ENCODE results near the gene TNP1.

TNP1 gene

DNA sequence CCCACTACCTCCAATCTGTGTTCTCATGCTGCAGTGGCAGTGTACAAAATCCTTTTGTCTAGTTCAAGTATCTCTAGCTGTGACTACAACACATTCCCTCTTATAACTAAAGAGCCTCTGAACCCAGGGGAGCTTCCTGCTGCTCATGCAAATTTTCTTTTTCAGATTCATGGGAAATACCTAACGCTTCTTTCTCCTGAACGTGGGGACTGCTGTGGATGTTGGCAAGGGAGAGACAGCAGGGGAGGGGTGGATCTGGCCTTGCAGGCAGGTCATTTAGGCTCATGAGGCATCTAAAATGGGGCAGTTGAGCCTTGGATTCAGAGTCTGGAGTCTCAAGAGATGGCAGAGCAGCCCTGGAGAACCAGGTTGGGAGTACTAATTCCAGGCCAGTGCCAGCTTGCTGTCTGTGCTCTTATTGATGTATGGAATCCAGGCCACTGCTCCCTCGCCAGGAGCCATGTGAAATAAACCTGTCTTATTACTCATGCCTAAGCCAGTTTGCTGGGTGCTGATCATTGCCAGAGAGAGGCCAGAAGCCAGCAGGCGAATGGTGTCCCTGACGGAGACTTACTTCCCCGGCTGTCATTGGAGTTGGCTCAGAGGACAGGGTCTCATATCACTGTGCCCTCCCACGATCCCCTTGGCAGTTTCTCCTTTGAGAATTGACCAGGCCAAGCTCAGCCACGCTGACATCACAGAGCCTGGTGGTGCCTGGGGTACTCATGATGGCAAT is 29.2 kb upstream of the TNP1 start:
- no peak overlapping the region for H3K27ac ChIP-seq (ENCODE audit: low read depth, low read length)
- no peak overlapping the region for H2AFZ ChIP-seq (ENCODE audit: low read length, unreplicated experiment)

DNA sequence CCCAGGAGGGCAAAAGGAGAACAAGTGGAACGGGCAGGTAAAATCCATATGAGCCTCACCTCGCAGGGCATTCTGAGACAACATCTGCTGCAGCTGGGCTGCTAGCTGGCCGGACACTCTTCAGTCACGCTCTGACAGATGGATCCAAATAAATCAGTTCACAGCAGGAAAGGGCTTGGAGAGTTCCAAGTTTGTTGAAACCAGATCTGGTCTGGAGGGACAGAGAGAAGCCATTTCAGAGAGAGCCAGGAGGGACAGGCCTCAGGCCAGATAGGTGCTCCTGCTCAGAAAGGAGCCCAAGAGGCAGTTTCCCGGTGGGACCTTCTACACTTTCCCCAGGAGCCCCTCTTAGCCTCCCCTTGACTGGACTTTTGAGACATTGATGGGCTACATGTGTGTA is 28.2 kb upstream of the TNP1 start:
- H2AFZ ChIP-seq (ENCODE audit: low read length, unreplicated experiment), result no peak overlapping the region
- no peaks in the 10 kb centered on the region for H3K36me3 ChIP-seq (ENCODE audit: insufficient read depth, low read length)
- no peaks in the 10 kb centered on the region for H3K79me2 ChIP-seq (ENCODE audit: control insufficient read depth, insufficient read depth, low read length, unreplicated experiment)
- H3K27ac ChIP-seq (ENCODE audit: low read depth, low read length), result no peak overlapping the region
- H3K4me1 ChIP-seq (ENCODE audit: control insufficient read depth, insufficient read depth, low read length, unreplicated experiment), result no peaks in the 10 kb centered on the region
- H3K27me3 ChIP-seq (ENCODE audit: insufficient read depth, low read length), result peaks cover 47% of the 10 kb centered on the region
- no peak overlapping the region for H3K4me3 ChIP-seq (ENCODE audit: low read depth, low read length)

More for the DNA sequence above, 29.2 kb upstream of the TNP1 start:
- Histone ChIP-seq H3K4me3 (ENCODE audit: low read depth, low read length) (no peak overlapping the region), H3K27me3 (ENCODE audit: insufficient read depth, low read length) (peaks cover 57% of the 10 kb centered on the region), H3K4me1 (ENCODE audit: control insufficient read depth, insufficient read depth, low read length, unreplicated experiment) (no peaks in the 10 kb centered on the region), H3K36me3 (ENCODE audit: insufficient read depth, low read length) (no peaks in the 10 kb centered on the region), H3K79me2 (ENCODE audit: control insufficient read depth, insufficient read depth, low read length, unreplicated experiment) (no peaks in the 10 kb centered on the region)

DNA sequence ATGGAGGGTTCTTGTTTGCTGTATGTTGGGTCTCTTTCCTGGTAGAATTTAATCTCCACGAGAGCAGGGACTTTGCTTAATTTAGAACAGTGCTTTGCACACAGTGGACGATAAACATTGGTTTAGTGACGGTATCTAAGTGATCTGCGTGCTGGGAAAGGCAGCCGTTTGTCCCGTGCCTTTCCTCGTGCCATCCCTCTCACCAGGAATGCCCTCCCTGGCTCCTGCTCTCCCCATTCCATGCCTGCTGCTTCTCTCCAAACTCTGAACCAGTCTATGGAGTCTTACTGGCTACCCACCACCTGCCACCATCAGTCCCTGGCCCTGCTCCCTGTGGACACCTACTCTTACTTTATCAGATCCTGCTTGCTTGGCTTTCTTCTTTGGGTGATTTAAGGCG is 27.3 kb upstream of the TNP1 start:
- Histone ChIP-seq H3K4me3 (ENCODE audit: low read depth, low read length) (no peak overlapping the region), H3K36me3 (ENCODE audit: insufficient read depth, low read length) (no peaks in the 10 kb centered on the region), H2AFZ (ENCODE audit: low read length, unreplicated experiment) (no peak overlapping the region), H3K4me1 (ENCODE audit: control insufficient read depth, insufficient read depth, low read length, unreplicated experiment) (no peaks in the 10 kb centered on the region), H3K27ac (ENCODE audit: low read depth, low read length) (no peak overlapping the region), H3K79me2 (ENCODE audit: control insufficient read depth, insufficient read depth, low read length, unreplicated experiment) (no peaks in the 10 kb centered on the region), H3K27me3 (ENCODE audit: insufficient read depth, low read length) (peaks cover 37% of the 10 kb centered on the region)

DNA sequence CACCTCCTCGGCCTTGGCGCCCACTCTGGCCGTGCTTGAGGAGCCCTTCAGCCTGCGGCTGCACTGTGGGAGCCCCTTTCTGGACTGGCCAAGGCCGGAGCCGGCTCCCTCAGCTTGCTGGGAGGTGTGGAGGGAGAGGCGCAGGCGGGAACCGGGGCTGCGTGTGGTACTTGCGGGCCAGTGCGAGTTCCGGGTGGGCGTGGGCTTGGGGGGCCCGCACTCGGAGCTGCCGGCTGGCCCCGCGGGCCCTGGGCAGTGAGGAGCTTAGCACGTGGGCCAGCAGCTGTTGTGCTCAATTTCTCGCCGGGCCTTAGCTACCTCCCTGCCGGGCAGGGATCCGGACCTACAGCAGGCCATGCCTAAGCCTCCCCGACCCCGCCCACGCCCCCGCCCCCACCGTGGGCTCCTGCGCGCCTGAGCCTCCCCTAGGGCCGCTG is 25.3 kb upstream of the TNP1 start:
- H3K36me3 ChIP-seq (ENCODE audit: insufficient read depth, low read length), result no peaks in the 10 kb centered on the region
- H3K27ac ChIP-seq (ENCODE audit: low read depth, low read length), result no peak overlapping the region
- H3K27me3 ChIP-seq (ENCODE audit: insufficient read depth, low read length), result peaks cover 18% of the 10 kb centered on the region
- H3K4me3 ChIP-seq (ENCODE audit: low read depth, low read length), result no peak overlapping the region
- H3K79me2 ChIP-seq (ENCODE audit: control insufficient read depth, insufficient read depth, low read length, unreplicated experiment), result no peaks in the 10 kb centered on the region
- H3K4me1 ChIP-seq (ENCODE audit: control insufficient read depth, insufficient read depth, low read length, unreplicated experiment), result no peaks in the 10 kb centered on the region
- no peak overlapping the region for H2AFZ ChIP-seq (ENCODE audit: low read length, unreplicated experiment)

DNA sequence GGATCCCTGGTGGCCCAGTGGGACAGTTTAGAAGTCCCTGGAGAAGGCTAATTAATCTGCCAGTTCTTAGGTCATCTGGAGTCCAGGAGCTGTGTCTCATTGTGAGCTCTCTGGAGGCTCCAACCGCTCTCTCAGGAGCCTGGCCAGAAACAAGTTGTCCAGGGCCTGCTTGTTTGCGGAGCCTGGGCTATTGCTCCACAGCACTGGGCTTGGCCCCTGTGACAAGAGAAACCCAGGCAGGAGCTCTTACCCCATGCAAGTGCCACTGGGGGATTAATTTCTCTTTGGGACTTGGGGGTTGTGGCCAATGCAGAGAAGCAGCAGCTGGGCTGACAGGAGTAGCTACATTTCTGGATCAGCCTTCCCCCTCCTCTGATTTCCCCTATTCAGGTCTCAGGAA is 24.5 kb upstream of the TNP1 start:
- H3K27me3 ChIP-seq (ENCODE audit: insufficient read depth, low read length), result peaks cover 19% of the 10 kb centered on the region
- no peak overlapping the region for H2AFZ ChIP-seq (ENCODE audit: low read length, unreplicated experiment)
- no peaks in the 10 kb centered on the region for H3K4me1 ChIP-seq (ENCODE audit: control insufficient read depth, insufficient read depth, low read length, unreplicated experiment)
- H3K79me2 ChIP-seq (ENCODE audit: control insufficient read depth, insufficient read depth, low read length, unreplicated experiment), result no peaks in the 10 kb centered on the region
- no peaks in the 10 kb centered on the region for H3K36me3 ChIP-seq (ENCODE audit: insufficient read depth, low read length)
- H3K4me3 ChIP-seq (ENCODE audit: low read depth, low read length), result no peak overlapping the region
- H3K27ac ChIP-seq (ENCODE audit: low read depth, low read length), result no peak overlapping the region

DNA sequence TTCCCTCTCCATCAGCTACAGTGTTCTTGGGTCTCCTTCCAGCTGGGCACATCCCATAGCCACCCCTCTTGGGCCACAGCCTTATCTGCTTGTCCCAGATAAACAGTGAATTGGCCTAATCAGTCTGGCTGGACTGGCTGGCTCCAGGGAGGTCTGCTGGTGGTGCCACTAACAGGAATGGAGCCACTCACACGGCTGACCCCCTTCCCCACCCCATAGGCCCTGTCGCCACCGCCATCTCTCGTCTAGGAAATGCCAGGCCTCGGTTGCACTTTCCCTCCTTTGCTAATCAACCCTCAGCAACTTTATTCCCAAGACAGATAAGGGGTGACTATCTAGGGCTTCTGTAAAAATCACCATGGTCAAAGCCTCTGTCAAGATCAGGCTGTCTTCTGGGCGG is 23.0 kb upstream of the TNP1 start:
- Histone ChIP-seq H3K4me3 (ENCODE audit: low read depth, low read length) (no peak overlapping the region), H3K36me3 (ENCODE audit: insufficient read depth, low read length) (no peaks in the 10 kb centered on the region), H3K79me2 (ENCODE audit: control insufficient read depth, insufficient read depth, low read length, unreplicated experiment) (no peaks in the 10 kb centered on the region), H3K27ac (ENCODE audit: low read depth, low read length) (no peak overlapping the region), H3K4me1 (ENCODE audit: control insufficient read depth, insufficient read depth, low read length, unreplicated experiment) (no peaks in the 10 kb centered on the region), H2AFZ (ENCODE audit: low read length, unreplicated experiment) (no peak overlapping the region), H3K27me3 (ENCODE audit: insufficient read depth, low read length) (peaks cover 19% of the 10 kb centered on the region)

DNA sequence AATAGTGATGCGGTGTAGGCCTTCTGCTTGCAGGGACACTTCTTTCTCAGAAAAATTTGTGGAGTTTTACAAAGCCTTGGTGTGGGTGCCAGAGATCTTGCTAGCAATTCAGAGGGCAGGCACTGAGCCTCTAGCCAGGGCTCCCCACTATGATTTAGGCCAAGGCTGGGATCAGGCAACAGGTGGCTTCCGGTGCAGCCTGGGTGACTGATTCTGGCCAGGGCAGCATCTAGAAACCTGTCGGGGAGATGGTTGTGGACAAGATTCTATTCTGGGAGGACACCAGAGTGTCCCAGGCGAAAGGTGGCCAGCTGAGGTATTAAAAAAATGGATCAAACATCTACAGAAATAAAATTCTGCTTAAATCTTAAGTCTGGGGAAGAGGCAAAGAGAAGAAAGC is 21.5 kb upstream of the TNP1 start:
- Histone ChIP-seq H3K4me3 (ENCODE audit: low read depth, low read length) (no peak overlapping the region), H3K4me1 (ENCODE audit: control insufficient read depth, insufficient read depth, low read length, unreplicated experiment) (no peaks in the 10 kb centered on the region), H3K36me3 (ENCODE audit: insufficient read depth, low read length) (no peaks in the 10 kb centered on the region), H3K27ac (ENCODE audit: low read depth, low read length) (no peak overlapping the region), H3K79me2 (ENCODE audit: control insufficient read depth, insufficient read depth, low read length, unreplicated experiment) (no peaks in the 10 kb centered on the region), H2AFZ (ENCODE audit: low read length, unreplicated experiment) (no peak overlapping the region), H3K27me3 (ENCODE audit: insufficient read depth, low read length) (peaks cover 22% of the 10 kb centered on the region)

DNA sequence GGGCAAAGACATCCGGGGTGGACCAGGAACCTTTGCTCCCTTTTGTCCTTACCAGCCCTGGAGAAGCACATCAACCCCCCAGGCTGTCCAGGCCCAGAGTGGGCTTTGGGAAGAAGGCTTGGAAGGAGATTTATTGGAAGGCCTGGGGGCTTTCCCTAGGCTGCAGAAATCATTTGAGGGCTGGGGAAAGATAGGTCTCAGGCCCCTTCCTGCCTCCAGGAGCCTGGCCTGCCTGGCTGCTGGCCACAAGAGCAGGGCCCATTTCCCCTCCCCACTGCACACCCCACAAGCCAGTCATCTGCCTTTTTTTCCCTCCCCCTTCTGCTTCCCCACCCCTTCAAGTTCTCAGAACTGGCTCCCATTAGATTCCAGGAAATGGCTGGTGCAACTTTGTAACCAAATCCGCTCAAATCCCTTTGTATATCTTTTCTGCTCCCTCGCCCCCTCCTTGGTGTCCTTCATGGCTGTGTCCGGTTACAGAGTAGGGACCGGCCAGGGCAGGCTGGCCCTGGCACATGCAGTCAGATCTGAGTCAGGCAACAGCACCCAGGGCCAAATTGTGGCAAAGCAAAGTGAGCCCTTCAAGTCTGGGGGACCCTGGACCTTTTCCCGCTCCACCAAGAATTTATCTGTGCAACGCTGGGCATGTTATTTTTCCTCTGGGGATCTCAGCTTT is 20.8 kb upstream of the TNP1 start:
- Histone ChIP-seq H3K27ac (ENCODE audit: low read depth, low read length) (no peak overlapping the region), H2AFZ (ENCODE audit: low read length, unreplicated experiment) (no peak overlapping the region), H3K36me3 (ENCODE audit: insufficient read depth, low read length) (no peaks in the 10 kb centered on the region), H3K4me1 (ENCODE audit: control insufficient read depth, insufficient read depth, low read length, unreplicated experiment) (no peaks in the 10 kb centered on the region), H3K27me3 (ENCODE audit: insufficient read depth, low read length) (peaks cover 25% of the 10 kb centered on the region), H3K4me3 (ENCODE audit: low read depth, low read length) (no peak overlapping the region), H3K79me2 (ENCODE audit: control insufficient read depth, insufficient read depth, low read length, unreplicated experiment) (no peaks in the 10 kb centered on the region)

DNA sequence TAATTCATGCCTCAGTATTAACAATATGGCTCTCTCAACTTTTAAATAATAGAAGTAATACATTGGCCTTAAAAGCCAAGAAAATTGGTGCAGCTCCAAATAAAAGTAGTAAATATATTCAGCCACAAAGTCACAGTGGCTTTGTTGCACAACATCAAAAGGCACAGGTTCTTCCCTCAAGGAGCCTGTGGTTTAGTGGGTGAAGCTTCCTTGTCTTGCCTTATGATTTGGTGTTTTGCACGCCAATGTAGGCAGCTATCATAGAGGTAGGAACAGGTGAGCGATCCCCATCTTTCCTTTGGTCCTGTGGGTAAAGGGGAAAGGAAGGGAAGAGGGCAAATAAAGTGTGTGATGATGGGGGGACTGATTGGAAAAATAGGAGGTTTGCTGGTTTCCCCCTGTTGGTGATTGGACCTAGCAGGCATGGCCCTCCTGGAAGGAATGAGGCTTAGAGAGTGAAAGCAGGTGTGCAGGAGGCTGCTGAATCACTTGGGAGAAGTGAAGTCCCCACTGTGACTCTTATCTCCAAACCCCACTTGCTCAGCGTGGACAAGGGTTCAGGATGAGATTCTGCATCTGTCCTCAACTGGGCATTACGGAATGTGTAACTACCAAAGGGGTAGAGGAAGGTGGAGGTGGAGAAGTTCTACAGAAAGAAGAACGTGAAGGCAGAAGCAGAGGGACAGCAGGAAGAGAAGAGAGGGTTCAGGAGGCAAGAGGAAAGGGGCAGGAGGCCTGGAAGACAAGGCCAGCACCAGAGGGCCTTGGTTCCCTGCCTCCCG is 20.1 kb upstream of the TNP1 start:
- H3K4me3 ChIP-seq (ENCODE audit: low read depth, low read length), result no peak overlapping the region
- no peaks in the 10 kb centered on the region for H3K79me2 ChIP-seq (ENCODE audit: control insufficient read depth, insufficient read depth, low read length, unreplicated experiment)
- no peak overlapping the region for H3K27ac ChIP-seq (ENCODE audit: low read depth, low read length)
- no peak overlapping the region for H2AFZ ChIP-seq (ENCODE audit: low read length, unreplicated experiment)
- H3K27me3 ChIP-seq (ENCODE audit: insufficient read depth, low read length), result peaks cover 31% of the 10 kb centered on the region
- no peaks in the 10 kb centered on the region for H3K4me1 ChIP-seq (ENCODE audit: control insufficient read depth, insufficient read depth, low read length, unreplicated experiment)
- no peaks in the 10 kb centered on the region for H3K36me3 ChIP-seq (ENCODE audit: insufficient read depth, low read length)

DNA sequence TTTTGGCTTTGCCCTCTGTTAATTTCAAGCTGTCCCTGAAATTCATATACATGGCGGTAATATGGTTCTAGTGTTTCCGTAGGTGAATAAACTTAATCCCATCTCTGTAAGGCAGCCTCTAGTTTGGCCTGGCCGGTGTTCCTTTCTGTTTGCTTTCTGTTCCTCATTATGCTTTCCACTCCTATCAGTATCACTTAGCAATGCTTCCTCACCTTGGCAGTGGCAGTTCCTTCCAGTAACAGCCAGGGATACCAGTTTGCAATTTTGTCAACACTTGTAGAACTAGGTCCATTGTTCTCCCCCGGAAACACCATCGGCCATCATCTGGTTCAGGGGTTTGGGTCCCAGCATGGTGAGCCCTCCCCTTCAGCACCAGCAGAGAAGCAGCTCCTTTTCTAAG is 18.2 kb upstream of the TNP1 start:
- H2AFZ ChIP-seq (ENCODE audit: low read length, unreplicated experiment), result no peak overlapping the region
- no peak overlapping the region for H3K4me3 ChIP-seq (ENCODE audit: low read depth, low read length)
- no peaks in the 10 kb centered on the region for H3K4me1 ChIP-seq (ENCODE audit: control insufficient read depth, insufficient read depth, low read length, unreplicated experiment)
- H3K36me3 ChIP-seq (ENCODE audit: insufficient read depth, low read length), result no peaks in the 10 kb centered on the region
- H3K27ac ChIP-seq (ENCODE audit: low read depth, low read length), result no peak overlapping the region
- H3K79me2 ChIP-seq (ENCODE audit: control insufficient read depth, insufficient read depth, low read length, unreplicated experiment), result no peaks in the 10 kb centered on the region
- peaks cover 43% of the 10 kb centered on the region for H3K27me3 ChIP-seq (ENCODE audit: insufficient read depth, low read length)

Data from ACC112 (cell line).